GM12874 (cell line): ENCODE results near the gene CPOX.

Source experiments
- TF ChIP-seq, protein P1 (sequence below): IDR thresholded peaks from 2 replicates; pipeline ENCODE4 v1.5.1; 2011; ENCODE audit warnings: low read depth, mild to moderate bottlenecking, control low read depth, low read length, moderate library complexity; ENCODE audit not compliant: insufficient read depth

CPOX gene

DNA sequence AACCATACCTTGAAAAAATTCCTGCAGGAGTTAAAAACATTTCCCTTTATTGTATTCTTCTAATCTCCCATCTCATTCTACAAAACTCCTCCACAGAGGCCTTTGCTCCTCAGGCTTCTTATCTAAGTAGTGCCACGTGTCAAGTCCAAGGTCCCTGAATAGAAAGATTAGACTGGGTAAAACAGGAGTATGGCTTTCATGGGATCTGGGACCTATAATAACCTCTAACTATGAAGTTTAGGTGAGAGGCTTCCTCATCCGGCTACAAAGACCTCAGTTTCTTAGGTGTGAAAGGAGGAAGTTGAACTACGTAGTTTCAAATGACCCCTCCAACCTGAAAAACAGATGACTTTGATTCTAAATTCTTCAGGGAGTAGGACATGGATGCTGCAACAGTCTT, 41.7 kb downstream of the CPOX start:
- TF ChIP-seq, protein P1, sequence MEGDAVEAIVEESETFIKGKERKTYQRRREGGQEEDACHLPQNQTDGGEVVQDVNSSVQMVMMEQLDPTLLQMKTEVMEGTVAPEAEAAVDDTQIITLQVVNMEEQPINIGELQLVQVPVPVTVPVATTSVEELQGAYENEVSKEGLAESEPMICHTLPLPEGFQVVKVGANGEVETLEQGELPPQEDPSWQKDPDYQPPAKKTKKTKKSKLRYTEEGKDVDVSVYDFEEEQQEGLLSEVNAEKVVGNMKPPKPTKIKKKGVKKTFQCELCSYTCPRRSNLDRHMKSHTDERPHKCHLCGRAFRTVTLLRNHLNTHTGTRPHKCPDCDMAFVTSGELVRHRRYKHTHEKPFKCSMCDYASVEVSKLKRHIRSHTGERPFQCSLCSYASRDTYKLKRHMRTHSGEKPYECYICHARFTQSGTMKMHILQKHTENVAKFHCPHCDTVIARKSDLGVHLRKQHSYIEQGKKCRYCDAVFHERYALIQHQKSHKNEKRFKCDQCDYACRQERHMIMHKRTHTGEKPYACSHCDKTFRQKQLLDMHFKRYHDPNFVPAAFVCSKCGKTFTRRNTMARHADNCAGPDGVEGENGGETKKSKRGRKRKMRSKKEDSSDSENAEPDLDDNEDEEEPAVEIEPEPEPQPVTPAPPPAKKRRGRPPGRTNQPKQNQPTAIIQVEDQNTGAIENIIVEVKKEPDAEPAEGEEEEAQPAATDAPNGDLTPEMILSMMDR = no peak

GRCh38 chr3:98551236-98551635, 42.2 kb downstream of the CPOX start:
- TF ChIP-seq, protein P1 = no peak

DNA sequence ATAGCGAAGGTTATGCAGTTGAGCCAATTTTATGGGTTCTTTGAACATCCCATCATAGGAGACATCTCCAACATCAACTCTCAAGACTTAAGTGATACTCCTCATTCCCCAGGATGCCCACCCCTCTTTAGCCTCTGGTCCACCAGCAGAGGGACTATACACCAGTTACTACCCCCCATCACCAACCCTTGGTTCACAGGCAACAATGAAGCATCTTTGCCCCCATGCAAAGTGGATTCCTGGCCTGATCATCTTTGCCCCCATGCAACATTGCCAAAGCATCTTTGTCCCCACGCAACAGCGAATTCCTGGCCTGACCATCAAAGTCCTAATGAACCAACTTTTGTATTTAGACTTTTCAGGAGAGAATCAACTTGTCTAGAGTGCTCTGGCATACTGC, 42.6 kb downstream of the CPOX start:
- TF ChIP-seq, protein P1 = no peak

DNA sequence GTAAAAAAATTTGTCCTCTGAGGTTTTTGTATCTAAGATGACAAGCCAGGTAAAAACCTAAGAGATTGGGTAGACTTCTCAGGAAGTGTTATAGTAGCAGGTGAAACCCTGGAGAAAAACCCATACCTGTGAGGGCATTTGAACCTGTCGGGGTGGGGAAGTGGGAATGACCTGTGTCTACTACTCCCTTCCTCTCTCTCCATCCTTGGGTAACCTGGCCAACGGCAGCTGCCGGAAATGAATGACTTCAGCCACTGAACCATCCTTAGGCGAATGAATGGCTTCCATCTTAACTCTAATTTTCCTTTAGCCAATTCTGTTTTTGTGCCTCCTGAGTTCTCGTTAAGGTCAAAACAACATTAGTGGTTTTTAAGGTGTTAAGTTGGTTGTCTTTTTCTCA, 44.9 kb downstream of the CPOX start:
- TF ChIP-seq, protein P1 = no peak

DNA sequence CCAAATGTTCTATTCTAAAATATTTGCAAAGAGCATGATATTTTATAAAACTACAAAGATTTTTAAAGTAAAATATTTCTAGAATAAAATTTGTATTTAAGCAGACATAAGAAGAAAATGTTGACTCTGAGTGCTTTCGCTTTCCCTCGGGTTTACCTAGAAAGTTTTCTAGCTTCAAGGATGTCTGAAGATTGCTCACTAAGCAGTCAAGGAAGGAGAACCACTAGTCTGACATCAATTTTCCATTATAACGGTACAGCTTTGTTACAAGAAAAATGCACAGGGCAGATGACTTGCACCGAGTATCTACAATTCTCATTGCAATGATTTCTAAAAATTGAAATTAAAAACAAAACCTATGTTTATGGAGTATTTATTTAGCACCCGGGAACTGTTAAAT, 47.5 kb downstream of the CPOX start:
- TF ChIP-seq, protein P1 = no peak

DNA sequence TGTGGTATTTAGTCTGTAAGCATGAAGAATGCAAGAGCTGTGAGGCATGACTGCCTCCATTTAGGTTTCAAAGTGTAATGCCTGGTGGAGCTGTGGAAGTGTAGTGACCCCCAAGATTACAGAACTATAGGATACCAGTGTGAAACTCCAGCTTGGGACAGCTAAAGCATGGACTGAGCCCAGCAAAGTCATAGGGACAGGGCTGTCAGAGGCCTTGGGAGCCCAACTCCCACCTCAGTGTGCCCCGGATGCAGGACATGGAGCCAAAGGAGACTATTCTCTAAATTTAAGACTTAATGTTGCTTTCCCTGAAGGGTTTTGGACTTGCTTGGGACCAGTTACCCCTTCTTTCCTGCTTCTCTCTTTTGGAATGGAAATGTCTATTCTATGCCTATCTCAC, 50.8 kb downstream of the CPOX start:
- TF ChIP-seq, protein P1 = no peak

DNA sequence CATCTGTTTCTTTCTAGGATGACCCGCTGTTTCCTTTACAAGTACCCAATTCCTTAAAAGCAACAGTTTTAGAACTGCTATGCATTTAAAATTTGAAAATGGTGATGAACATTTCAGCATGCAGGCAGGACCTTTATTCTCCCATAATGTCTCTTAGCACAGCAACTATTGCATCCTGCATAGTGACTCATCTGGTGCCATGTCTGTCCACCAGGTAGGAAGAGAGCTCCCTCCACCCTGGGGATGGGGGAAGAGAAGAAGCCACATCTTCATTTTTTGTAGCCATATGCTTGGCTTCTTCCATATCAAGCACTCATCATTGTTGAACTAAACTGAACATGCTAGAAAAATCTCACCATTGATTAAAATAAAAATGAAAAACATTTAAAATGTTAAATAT, 51.7 kb downstream of the CPOX start:
- TF ChIP-seq, protein P1 = no peak

DNA sequence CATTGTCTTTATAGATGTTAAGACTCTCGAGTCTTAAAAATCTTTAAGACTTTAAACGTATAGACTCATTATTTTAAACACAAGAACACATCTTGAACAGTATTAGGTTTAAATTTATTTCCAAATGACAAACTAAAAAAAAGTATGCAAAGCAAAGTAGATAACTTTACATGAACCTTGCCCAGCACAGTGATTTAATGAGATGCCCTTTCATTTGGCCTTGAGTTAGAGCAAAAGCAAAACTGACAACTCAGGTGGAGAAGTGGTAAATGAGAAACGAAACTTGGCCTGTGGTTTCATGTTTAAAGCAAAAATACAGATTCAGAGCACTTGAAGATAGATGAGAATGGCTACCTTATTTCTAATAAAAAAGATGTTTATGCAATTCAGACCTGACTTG, 53.1 kb downstream of the CPOX start:
- TF ChIP-seq, protein P1 = no peak
